HG03565 (cell line): ENCODE data around the gene DMTF1.
"Not testable (repeated sequence)": the region's sequence is repeated elsewhere in the genome, so short reads cannot be mapped to it uniquely, and the experiment has no call there.

Experiments used
- ATAC-seq: cut with Tn5 transposase; IDR thresholded peaks from one replicate; pipeline ENCODE4 v1.9.1; 2021; ENCODE audit warnings: mild to moderate bottlenecking, moderate library complexity; ENCODE audit not compliant: unreplicated experiment

Gene DMTF1, protein sequence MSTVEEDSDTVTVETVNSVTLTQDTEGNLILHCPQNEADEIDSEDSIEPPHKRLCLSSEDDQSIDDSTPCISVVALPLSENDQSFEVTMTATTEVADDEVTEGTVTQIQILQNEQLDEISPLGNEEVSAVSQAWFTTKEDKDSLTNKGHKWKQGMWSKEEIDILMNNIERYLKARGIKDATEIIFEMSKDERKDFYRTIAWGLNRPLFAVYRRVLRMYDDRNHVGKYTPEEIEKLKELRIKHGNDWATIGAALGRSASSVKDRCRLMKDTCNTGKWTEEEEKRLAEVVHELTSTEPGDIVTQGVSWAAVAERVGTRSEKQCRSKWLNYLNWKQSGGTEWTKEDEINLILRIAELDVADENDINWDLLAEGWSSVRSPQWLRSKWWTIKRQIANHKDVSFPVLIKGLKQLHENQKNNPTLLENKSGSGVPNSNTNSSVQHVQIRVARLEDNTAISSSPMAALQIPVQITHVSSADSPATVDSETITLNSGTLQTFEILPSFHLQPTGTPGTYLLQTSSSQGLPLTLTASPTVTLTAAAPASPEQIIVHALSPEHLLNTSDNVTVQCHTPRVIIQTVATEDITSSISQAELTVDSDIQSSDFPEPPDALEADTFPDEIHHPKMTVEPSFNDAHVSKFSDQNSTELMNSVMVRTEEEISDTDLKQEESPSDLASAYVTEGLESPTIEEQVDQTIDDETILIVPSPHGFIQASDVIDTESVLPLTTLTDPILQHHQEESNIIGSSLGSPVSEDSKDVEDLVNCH

DNA sequence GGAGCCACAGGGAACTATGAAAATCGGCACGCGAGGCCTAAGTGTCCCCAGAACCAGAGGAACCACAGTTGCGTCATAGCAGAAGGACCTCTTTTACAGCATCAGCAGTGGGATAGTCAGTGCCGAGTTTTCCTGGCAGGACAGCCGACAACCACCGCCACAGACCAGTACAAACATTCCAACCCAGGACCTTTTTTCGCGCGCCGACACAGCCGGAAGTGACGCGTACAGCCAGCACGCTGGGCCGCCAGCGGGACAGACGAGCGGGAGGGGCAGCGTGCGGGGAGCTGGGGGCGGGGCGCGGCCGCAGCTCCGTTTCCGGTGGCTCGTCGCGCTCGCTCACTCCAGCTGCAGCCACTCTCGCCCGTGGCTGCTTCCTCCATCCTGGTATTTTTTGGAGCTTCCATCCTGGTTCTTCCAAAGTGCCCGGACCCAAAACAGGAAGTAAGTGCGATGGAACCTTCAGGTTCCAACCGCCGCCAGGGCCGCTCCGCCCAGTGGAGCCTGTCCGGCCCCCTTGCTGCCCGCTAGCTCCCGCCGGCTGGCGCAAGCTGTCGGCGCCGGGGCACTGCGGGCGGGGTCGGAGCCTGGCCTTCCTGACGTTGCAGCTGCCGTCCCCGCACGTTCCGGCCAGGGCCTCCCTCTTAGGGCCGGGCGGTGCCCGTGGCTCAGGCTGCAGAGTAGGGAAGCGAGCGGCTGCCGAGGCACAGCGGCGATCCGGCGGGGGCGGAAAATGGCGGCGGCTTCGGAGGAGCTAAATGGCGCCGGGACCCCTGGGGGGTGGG lies at the start of gene DMTF1:
Gene DMTF1, plus strand, starts transcription at position 342 of the 785 bp plus-strand sequence. CDS start 12,489 bp downstream, outside the sequence.
- ATAC-seq: peak; percentile 76

DNA sequence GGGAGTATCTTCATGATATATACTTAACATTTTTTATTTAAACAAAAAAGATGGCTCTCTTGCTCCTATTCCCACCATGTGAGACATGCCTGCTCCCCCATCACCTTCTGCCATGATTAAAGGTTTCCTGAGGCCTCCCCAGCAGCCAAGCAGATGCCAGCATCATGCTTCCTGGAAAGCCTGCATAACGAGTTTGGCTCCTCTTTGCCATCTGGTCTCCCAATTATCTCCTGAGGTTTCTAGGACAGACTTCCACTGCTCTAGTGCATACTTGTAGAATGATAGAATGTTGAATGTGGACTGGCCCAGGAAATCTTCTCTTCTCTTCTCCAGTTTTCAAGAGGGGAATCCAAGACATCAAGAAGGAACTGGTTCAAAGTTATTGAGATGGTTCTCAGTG lies 46.9 kb upstream of the DMTF1 start:
- no peak for ATAC-seq

DNA sequence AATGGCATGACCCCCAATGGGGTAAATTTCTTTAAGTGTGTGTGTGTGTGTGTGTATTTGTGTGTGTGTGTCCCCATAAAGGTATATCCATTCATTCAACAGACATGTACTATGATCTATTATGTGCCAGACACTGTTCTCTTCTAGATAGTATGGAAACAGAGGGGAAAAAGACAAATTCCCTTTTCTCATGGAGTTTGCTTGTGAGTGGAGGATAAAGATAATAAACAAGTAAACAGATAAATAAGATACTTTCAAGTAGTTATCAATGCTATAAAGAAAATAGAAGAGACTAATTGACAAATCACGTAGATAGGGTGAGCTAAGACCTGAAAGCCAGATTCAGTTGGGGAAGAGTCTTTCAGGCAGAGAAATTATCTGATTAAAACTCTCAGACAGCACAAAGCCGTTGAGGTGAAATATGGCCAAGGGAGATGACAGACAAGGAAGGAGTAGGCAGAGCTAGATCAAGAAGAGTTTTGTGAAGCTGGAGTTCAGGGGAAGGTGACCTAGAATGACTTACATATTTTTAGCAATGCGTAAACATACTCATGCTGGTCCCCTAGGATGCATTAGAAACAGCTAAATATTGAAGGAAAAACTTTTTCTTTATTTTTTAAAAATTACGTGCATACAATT lies 45.2 kb upstream of the DMTF1 start:
- ATAC-seq: no peak

DNA sequence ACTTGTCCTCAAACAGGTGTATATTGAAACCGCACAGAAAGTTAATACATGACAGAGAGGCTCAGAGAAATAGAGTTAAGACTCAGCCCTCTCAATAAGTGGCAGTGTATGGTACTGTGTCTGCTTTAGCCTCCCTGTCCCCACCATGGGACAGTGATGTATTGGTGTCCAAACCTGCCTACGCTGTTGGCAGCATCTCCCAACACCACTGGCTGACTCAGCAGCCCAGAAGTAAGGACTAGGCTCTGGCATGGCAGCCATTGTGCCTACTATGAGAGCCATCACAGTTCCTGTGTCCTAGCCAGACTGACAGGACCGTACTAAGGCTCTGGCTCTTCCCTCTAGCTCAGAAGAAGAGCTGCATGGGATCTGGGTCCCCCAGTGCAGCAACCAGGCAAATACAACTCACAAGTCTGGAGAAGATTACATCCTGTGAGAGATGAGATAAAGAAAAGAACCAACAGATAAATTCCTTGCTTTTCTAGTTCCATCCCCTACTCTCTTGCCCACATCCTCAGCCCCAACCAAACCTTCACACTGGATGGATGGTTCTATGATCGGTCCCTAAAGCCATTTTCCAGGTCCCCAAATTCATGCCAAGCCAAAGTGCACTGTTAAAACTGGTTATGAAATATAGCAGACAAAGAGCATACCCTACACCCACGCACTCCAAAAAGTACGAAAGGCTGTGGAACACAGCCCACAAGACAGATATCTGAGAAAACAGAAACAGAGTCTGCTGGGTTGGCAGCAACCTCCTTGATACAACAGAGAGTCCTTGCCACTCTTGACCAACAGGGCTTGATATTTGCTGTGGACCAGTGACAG lies 44.1 kb upstream of the DMTF1 start:
- ATAC-seq: no peak

DNA sequence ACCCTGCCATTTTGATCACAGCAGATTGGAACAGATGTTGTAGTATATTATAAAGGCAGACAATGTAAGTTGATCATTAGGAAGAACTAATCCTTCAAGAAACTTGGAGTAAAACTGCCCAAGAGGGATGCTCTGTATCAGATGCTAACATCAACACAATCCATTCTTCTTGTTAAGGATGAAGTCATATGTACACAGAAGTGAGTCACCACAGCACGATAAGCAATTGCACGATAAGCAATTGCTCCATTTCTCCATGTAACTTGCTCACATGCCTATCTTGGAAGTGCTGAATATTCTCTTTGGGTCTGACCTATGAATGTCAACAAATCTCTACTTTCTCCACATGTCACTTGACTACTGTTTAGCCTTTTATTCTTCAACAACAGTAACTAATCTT lies 41.5 kb upstream of the DMTF1 start:
- no peak for ATAC-seq

GRCh38 chr7:87111877-87112276 lies 40.4 kb upstream of the DMTF1 start:
- no peak for ATAC-seq

DNA sequence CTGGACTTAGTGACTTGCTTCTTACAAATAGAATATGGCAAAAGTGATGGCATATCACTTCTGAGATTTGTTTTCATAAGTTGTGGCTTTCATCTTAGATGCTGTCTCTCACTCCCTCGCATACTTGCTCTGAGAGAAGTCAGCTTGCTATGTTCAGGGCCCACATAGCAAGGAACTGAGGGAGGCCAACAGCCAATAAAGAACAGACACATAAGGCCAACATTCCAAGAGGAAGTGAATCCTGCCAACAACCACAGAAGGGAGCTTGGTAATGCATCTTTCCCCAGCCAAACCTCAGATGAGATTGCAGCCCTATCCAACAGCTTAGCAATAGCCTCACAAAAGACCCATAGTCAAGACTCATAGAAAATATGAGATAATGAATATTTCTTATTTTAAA lies 39.2 kb upstream of the DMTF1 start:
- no peak for ATAC-seq

- not testable (repeated sequence) for ATAC-seq
Measured at GRCh38 chr7:87113904-87114303, 38.3 kb upstream of the DMTF1 start.

GRCh38 chr7:87115772-87116171 lies 36.5 kb upstream of the DMTF1 start:
- ATAC-seq: not testable (repeated sequence)

GRCh38 chr7:87116315-87116714 lies 35.9 kb upstream of the DMTF1 start:
- ATAC-seq: peak; percentile 72

DNA sequence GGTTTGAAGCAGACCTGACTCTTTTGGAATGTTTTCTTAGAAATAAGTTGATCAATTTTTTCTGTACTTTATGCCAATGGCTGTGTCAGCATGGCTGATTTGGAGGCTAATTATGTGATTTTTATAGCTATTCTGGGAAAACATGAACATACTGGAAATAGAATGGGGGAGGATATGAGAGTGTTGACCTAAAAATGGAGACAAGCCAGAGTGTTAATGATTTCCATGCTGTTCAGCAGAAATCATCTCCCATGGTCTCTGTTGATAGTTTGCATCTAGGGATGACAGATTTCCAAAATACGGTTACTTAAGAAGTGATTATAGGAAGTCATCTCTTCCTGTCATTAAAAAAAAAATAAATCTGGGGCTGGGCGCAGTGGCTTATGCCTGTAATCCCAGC lies 32.7 kb upstream of the DMTF1 start:
- ATAC-seq: no peak

DNA sequence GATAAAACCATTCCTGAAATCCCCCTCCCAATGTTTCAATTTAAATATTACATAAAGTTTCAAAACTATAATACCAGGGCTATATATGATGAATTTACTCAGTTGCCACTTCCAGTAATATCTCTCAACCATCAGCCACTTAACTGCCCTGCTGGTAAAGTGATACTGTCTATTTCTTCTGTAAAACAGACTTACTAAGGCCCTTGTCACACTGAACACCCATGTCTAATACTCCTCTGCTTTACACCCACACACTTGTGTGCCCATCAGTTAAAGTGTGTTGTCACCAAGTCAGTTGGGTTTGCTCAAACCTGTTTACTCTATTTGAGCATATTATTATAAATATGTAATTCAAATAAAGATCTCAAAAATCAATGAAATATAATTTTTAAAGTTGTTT lies 29.1 kb upstream of the DMTF1 start:
- ATAC-seq: no peak

GRCh38 chr7:87127019-87127418 lies 25.2 kb upstream of the DMTF1 start:
- peak; percentile 56 for ATAC-seq

DNA sequence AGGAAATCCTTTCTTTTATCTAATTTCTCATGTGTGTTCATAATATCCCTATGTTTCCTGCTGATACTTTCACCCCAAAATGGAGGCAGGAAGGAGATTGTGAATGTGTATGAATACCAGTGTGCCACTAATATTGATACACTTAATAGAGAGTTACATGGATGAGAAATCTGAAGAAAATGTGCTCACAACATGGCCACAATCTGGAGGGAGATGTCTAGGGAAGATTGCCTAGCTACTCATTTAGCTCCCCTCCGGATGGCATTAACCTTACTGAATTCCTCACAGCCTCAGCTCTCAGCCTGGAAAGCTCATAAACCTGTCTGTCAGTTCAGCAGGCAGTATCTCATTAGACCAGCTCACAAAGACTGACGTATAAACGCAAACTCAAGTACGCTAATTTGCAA lies 23.4 kb upstream of the DMTF1 start:
- no peak for ATAC-seq

DNA sequence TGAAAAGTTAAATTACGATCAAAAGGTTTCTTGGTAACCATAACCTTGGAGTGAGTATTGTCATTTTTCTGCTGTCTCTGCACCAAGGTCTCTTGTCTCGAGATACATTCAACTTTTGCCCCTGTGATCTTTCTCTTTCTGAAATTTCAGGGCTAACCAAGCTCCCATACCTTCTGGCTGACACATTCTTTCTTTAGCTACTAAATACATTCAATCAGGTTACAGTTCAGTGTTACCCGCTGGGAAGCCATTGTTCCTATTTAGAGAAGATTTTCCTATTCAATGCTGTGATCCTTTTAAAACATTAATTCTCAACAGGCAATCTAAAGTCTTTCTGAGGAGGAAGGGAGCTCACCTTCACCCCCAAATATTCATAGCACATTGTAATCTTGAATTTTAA lies 22.9 kb upstream of the DMTF1 start:
- no peak for ATAC-seq

DNA sequence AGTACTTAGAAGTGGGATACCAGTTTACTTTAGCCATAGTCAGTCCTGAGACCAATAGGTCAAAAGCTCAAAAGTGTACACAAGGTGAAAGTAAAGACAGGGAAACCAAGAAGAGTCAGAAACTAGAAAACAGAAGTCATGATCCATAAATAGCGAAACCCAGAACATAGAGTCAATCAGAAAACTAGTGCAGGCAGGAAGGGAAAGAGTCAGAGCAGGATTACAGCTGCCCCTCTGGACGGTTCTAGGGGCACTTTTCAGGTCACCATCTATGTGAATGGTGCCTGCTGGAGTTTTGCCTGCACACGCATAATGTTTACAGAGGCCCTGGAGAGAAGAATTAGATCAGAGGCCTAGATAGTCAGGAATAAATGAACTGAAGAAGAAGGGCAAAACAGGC lies 22.4 kb upstream of the DMTF1 start:
- peak; percentile 84 for ATAC-seq

- ATAC-seq: no peak
Measured at GRCh38 chr7:87131771-87132170, 20.5 kb upstream of the DMTF1 start.

- no peak for ATAC-seq
Measured at GRCh38 chr7:87137271-87137670, 15.0 kb upstream of the DMTF1 start.

- no peak for ATAC-seq
Measured at GRCh38 chr7:87139514-87139913, 12.7 kb upstream of the DMTF1 start.

- no peak for ATAC-seq
Measured at GRCh38 chr7:87140271-87140748, 11.9 kb upstream of the DMTF1 start.
